NOMO-1 treated with dmso at 0.1 percent for 144 hours (cell line): Measurements from ENCODE around the gene CACHD1.
"Not testable (repeated sequence)": the region's sequence is repeated elsewhere in the genome, so short reads cannot be mapped to it uniquely, and the experiment has no call there.

ENCODE experiments used
- DNase-seq: peaks from one replicate; lab custom pipeline; 2025; ENCODE audit not compliant: unreplicated experiment; lab: John Stamatoyannopoulos, UW

CACHD1 gene

DNA sequence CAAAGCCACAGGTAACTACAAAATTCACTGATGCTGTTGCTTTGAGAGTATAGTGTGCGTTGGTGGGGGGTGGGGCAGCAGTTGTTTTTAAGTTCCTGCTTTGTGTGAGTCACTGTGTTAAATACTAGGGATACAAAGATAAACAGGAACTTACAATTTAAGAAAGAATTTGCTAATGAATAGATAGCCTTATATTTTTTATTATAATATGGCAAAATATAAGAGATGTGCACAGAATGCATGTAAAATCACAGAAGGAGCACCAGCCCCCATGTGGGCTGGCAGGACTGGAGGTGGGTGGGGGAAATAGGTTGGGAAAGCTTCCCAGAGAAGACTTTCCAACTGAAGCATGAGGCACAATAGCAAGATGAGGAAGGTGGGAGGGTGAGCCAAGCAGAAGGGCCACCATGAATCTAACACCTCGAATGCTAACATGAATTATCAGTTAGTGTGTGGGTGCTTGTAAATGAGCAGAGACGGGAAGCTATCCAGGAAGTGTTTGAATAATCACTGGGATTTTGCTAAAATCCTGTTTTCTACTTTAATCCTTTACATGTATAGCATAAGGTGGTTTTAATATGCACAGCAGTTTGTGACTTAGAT, 217.9 kb downstream of the CACHD1 start:
- peak; percentile 12 for DNase-seq

DNA sequence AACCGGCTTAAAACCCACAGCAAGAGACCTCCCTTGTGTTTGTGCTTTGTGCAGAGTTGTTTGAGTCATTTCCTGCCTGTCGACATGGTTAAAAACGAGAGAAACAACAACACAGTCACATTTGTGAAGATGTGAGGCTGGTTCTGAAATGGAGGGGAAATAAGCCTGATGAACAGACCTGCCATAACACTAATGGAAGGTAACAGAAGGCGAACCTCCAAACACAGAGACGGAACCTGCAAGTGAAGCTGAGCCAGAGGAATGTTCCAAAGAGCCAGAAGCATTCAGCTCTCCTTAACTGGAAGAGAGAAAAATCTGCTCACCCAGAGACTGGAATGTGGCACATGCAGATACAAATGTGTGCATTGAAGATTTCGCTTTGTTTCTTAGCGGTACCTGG, 221.7 kb downstream of the CACHD1 start:
- DNase-seq, result no peak

DNA sequence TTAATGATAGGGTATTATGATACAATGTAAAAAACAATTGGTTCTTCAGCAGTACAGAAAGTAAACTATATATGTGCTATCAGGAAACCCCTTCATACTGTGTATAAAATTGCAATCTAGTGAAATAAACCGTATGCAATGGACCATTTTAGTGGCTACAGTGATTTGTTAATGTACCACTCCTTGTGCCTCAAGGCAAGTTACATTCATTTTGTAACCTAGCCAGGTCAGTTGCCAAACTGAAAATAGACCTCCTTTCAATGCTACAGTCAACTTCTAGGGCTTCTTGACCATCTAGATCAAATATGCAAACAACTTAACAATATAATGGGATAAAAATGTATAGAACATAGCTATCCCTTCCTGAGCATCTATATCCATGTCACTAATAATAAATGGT, 223.0 kb downstream of the CACHD1 start:
- DNase-seq, result no peak

DNA sequence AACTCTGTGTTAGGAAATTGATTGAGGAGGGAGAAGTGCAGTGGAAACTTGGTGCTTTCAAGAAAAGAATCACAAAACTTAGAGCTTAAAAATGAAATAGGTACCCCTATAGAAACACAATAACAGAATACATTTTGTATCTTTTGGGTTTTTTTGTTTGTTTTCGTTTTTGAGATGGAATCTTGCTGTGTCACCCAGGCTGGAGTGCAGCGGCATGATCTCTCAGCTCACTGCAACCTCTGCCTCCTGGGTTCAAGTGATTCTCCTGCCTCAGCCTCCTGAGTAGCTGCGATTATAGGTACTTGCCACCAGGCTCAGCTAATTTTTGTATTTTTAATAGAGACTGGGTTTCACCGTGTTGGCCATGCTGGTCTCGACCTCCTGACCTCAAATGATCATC, 223.5 kb downstream of the CACHD1 start:
- DNase-seq, result no peak

DNA sequence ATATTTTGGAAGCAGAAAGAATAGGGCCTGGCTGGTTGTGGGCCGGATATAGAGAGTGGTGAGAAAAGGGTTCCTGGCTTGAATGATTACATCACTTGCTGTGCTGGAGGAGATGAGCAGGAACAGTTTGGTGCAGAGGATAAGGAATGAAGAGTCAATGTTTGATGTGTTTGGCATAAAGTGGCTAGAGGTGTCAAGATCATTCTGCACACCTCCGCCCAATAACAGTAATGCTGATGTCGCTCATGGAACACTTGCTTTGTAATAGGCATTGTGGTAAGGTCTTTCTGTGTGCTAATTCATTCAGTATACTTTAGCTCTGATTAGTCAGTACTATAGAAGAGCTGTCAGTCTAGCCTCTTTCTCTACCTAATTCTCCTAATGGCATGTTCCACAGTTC, 226.9 kb downstream of the CACHD1 start:
- DNase-seq, result no peak

DNA sequence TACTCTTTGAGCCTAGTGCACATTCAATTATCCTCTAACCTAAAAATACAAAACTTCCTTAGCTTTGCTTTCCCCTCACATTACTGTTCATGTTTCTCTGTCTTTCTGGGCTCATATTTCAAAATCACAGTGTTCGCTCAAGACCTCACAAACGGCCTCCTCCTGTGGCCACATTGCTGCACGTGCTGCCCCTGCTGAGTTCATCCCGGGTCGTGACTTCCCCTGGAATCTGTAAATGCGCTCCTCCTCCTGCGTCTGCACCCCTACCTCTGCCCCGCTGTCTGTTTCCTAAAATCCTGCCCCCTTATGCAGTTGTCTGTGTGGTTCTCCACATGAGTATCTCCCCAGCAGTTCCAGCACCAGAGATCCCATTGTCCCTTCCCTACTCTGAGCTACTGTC, 229.4 kb downstream of the CACHD1 start:
- DNase-seq, result no peak

DNA sequence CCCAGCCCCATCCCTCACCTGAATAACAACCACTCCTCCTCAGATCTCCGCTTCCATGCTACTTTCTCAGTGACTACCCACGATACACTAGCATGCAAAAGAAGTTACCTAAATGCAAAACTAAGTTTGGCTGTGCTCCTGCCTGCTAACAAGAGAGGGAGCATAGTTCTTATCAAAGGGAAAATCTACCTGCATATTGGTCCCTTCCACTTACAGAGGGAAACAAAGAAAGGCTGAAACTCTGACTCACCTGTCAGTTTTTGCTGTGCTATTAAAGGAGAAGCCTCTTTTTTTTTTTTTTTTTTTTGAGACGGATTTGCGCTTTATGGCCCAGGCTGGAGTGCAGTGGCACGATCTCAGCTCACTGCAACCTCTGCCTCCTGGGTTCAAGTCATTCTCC, 231.1 kb downstream of the CACHD1 start:
- DNase-seq, result no peak

DNA sequence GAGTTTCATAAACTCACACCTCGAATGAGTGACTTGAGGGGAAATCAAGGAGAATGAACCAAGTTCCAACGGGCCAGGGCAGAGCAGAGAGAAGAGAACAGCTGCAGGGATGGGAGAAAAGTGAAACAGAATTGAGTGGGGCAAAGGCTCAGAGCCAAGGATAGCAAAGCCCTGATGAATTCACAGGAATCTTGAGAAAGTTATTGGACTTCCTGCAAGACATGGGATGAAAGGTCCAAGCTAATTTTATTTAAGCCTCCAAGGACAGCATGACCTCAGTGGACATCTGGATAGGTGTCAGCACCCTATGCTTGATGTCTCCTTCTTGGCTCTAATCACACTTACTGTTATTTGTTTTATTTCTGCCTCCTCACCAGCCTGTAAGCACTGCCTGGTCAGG, 232.0 kb downstream of the CACHD1 start:
- no peak for DNase-seq

DNA sequence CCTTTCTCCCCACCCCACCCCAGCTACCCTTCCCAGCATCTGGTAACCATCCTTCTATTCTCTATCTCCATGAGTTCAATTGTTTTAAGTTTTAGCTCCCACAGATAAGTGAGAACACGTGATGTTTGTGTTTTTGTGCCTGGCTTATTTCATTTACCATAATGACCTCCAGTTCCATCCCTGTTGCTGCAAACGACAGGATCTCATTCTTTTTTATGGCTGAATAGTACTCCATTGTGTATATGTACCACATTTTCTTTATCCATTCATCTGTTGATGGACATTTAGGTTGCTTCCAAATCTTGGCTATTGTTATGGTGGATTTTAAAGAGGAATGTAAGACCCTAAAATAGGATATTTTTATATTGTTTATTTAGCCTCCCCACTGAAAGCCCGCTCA, 232.7 kb downstream of the CACHD1 start:
- DNase-seq, result not testable (repeated sequence)

DNA sequence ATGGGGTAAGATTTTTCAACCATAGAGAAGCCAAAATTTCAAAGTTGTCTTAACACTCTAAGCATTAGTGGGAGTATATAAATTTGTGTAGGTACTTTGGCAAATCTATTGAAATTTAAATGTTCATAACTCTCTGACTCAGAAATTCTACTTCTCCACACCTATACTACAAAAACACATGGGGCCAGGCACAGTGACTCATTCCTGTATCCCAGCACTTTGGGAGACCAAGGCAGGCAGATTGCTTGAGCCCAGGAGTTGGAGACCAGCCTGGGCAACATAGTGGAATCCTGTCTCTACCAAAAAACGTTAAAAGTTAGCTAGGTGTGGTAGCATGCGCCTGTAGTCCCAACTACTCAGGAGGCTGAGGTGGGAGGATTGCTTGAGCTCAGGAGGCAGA, 233.7 kb downstream of the CACHD1 start:
- no peak for DNase-seq

DNA sequence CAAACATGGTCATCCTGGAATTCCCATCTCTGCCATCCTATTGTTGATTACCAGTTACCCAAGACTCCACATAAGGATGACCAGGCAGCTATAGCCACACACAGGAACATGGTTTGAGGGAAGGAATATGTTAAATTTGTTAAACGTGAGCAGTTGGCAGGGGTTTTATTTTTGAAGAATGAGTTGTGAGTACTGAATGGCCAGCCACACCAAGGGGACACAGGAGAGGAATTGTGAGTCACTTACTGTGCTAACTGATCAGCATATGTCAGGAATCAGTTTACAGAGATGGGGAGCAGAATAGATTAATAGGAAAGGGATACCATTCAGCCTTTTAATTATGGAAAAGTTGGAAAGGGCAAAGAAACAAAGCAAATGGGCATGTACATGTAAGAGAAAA, 235.7 kb downstream of the CACHD1 start:
- no peak for DNase-seq

DNA sequence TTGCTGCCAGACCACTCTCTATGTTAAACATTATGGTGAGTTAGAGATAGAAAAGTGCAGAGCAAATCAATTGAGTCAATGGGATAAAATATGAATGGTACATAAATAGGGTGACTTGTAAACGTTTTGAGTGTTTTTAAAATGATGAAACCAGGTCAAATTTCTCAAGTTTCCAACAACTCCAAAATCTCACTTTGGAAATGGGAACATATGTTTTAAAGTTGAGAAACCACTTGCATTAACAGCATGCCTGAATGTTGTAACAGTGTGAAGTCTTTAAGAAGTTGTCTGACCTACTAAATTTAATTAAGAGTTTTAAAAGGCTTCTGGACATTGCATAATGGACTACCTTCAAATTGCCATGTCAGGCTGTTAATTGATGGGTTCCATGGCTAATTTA, 241.3 kb downstream of the CACHD1 start:
- no peak for DNase-seq

DNA sequence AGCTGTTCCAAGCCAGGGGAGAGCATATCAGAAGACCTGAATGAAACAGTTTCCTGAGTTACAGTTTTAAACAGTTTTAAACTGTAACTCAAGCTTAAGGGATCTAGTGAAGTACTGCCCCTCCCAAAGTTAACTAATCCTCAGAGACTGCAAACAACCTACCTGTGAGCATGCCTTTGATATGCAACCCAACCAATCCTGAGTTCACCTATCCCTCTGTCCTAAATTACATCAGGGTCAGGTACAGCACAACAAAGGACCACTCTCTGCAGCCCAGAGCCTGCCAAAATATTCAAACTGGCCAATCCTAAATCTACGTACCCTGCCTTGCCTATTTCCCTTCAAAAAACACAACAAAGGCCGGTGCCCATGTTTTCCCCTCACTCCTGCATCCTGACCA, 242.1 kb downstream of the CACHD1 start:
- DNase-seq, result no peak

DNA sequence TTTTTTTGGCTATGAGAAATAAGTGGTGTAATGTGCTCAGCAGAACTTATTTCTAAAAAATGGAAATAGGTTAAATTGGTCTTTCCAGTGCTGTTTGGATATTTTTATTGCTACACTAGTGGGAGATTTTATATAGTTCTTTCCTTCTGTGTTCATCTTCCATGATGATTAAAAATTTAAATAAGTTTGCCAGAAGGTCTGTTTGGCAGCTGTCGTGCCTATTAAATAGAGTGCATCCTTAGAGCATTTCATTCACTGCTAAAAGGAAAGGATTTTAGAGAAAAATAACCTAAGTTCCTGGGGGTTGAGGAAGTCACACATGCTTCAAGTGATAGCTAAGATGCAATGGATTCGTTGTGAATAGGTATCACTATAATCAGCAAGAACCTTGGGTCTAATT, 245.3 kb downstream of the CACHD1 start:
- no peak for DNase-seq

DNA sequence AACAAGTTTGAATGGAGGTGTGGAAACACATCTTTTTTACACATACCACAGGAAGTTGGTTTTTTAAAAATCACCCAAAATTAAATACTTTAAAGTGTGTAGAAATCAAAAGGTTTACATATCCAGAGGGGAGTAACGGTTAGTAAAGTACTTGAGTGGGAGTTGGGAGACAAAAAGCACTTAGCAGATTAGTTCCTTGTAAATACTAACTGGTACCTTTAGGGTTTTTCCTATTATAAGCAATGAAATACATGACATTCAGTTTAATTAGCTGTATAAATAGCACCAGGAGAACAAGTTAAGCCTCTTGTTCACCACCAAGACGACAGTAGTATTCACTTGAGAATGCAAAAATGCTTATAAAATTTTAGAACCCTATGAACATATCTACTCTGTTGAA, 251.2 kb downstream of the CACHD1 start:
- no peak for DNase-seq

DNA sequence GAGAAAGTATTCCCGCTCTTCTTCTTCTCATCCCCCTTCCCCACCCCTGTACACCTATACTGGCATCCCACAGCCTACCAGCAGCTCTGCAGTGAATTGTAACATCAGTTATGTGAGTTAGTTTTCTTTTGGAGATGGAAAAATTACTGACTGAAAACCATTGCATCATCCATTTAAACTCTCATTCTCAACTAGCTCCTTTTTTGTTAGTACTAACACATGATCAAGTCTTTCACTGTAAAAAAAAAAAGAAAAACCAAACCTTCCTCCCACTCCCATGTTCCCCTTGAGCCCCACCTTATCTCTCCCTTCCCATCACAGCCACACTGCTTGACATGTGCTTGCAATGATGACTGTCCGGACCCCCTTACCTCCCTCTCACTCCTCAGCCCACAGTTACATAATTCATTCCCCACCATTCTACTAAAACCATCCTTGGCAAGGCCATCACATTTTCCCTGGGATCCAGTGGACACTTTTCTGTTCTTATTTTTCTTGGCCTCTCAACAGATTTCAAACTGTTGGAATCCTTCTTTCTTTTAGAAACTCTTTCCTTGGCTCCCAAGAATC, 251.7 kb downstream of the CACHD1 start:
- no peak for DNase-seq

DNA sequence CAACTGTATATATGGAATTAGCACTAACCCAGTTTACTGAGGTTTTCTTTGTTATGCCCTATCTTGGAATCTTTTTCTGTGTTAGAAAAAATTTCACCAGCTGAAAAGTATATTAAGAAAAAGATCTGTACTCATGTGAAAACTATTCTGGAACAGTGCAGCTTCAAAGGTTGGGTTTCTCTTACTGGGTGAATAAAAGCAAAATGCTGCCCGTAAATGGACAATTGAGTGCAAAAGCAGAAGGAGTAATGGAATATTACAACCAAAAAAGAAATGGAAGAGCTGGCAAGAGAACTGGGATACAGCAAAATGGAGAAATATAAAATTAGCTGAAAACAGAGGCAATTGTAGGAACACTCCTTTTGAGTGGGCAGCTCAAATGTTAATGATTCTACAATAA, 257.9 kb downstream of the CACHD1 start:
- DNase-seq, result no peak

DNA sequence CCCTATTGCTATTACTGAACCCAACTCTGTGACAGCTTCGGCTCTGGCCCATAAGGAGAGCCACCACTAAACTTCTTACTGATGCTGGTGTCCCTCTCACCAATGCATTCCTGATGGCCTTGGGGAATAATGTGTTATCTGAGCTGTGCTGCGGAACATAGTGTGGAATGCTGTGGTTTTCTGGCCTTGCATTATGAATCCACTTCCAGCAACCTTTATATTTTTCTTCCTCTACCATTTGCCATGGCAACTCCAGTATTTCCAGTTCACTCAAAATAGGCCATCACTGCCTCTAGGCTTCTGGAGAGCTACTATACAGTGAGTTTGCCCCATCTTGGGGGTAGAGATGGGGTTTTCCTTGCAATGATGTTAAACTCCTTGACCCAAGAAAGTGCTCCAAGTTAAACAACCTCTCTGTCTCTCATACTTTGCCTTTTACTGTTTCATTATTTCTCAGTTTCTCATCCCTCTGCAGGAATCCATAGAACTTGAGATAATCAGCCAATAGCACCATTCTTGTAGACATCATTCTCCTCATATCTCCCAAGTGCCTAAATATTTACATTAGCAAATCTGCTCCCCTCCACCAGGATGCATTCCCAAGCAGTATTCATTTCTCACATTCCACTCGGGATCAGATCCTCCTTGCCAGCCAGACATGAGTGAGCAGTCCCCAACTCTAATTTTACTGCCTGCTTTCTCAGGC, 263.8 kb downstream of the CACHD1 start:
- no peak for DNase-seq

DNA sequence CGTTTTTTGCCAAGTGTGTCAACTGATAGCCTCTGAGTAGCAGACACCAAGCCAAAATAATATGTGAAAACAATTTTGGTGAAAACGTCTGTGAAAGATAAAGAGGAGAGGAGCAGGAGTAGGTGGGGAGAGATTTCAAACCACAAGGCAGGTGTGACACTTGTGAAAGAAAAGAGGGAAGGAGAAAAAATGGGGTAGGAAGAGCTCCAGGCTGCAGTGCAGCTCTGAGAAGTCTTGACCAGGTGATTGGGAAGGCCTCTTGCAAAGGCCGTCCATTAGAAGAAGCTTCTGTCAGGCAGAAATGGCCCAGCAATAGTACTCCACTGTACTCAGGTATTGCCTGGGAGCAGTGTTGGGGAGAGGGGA, 264.3 kb downstream of the CACHD1 start:
- DNase-seq, result no peak

DNA sequence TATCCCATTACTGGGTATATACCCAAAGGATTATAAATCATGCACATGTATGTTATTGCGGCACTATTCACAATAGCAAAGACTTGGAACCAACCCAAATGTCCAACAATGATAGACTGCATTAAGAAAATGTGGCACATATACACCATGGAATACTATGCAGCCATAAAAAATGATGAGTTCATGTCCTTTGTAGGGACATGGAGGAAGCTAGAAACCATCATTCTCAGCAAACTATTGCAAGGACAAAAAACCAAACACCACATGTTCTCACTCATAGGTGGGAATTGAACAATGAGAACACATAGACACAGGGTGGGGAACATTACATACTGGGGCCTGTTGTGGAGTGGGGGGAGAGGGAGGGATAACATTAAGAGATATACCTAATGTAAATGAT, 270.8 kb downstream of the CACHD1 start:
- not testable (repeated sequence) for DNase-seq
